Mesendoderm (in vitro differentiated cells): Measurements from ENCODE around the gene IL3.

Experiments
- DNase-seq: peaks from one replicate; pipeline ENCODE4 v3.0.0; 2013
- H2AK5ac ChIP-seq: 2 replicates; pipeline ENCODE4 v1.6.1; 2013; ENCODE audit warnings: low read length, inconsistent platforms
- H2BK120ac ChIP-seq: 2 replicates; pipeline ENCODE4 v1.6.1; 2013; ENCODE audit warnings: low read depth, mild to moderate bottlenecking, low read length, moderate library complexity, mixed read lengths
- H2BK15ac ChIP-seq: replicated peaks from 2 replicates; pipeline ENCODE4 v1.6.1; 2013; ENCODE audit warnings: low read depth, mild to moderate bottlenecking, moderate library complexity
- H2BK5ac ChIP-seq: 2 replicates; pipeline ENCODE4 v1.6.1; 2013; ENCODE audit warnings: low read length, inconsistent platforms
- H3K18ac ChIP-seq: 2 replicates; pipeline ENCODE4 v1.6.1; 2013; ENCODE audit warnings: mild to moderate bottlenecking, low read length, mixed read lengths
- H3K23ac ChIP-seq: one replicate; pipeline ENCODE4 v1.6.1; 2013; ENCODE audit warnings: low read length
- H3K27ac ChIP-seq: 2 replicates; pipeline ENCODE4 v1.5.1; 2013; ENCODE audit warnings: low read depth, mild to moderate bottlenecking, inconsistent platforms, low read length, moderate library complexity
- H3K27me3 ChIP-seq: 2 replicates; pipeline ENCODE4 v1.6.1; 2013; ENCODE audit warnings: low read length, control low read depth, mild to moderate bottlenecking, inconsistent platforms; ENCODE audit not compliant: insufficient read depth, poor library complexity
- H3K36me3 ChIP-seq: 2 replicates; pipeline ENCODE4 v1.6.1; 2013; ENCODE audit warnings: low read length, inconsistent platforms; ENCODE audit not compliant: control insufficient read depth, insufficient read depth
- H3K4ac ChIP-seq: one replicate; pipeline ENCODE4 v1.6.1; 2013; ENCODE audit warnings: low read depth, mild to moderate bottlenecking, low read length, moderate library complexity
- H3K4me1 ChIP-seq: 2 replicates; pipeline ENCODE4 v1.6.1; 2013; ENCODE audit warnings: low read depth, low read length, inconsistent platforms; ENCODE audit not compliant: control insufficient read depth
- H3K4me2 ChIP-seq: 2 replicates; pipeline ENCODE4 v1.6.1; 2013; ENCODE audit warnings: low read length
- H3K4me3 ChIP-seq: 2 replicates; pipeline ENCODE4 v1.5.1; 2013; ENCODE audit warnings: mild to moderate bottlenecking, low read length
- H3K56ac ChIP-seq: one replicate; pipeline ENCODE4 v1.6.1; 2013; ENCODE audit warnings: low read length
- H3K79me1 ChIP-seq: 2 replicates; pipeline ENCODE4 v1.6.1; 2013; ENCODE audit warnings: low read length, inconsistent platforms
- H3K79me2 ChIP-seq: 2 replicates; pipeline ENCODE4 v1.6.1; 2013; ENCODE audit warnings: mild to moderate bottlenecking, low read length; ENCODE audit not compliant: control insufficient read depth, insufficient read depth
- H3K9ac ChIP-seq: 2 replicates; pipeline ENCODE4 v1.6.1; 2013; ENCODE audit warnings: low read length, inconsistent platforms
- H4K5ac ChIP-seq: one replicate; pipeline ENCODE4 v1.6.1; 2013; ENCODE audit warnings: low read length
- H4K8ac ChIP-seq: one replicate; pipeline ENCODE4 v1.6.1; 2013; ENCODE audit warnings: low read depth, mild to moderate bottlenecking, control low read depth, low read length, moderate library complexity
- WGBS: extraction: QIAGEN DNeasy Blood & Tissue Kit; methylation state at CpG from one replicate; pipeline ENCODE4 v1.1.7; 2013; ENCODE audit warnings: low lambda C conversion rate, missing lambda C conversion rate; ENCODE audit not compliant: insufficient coverage; ENCODE audit errors: extremely low coverage; 5-methylcytosine and 5-hydroxymethylcytosine counted together

IL3 gene

DNA sequence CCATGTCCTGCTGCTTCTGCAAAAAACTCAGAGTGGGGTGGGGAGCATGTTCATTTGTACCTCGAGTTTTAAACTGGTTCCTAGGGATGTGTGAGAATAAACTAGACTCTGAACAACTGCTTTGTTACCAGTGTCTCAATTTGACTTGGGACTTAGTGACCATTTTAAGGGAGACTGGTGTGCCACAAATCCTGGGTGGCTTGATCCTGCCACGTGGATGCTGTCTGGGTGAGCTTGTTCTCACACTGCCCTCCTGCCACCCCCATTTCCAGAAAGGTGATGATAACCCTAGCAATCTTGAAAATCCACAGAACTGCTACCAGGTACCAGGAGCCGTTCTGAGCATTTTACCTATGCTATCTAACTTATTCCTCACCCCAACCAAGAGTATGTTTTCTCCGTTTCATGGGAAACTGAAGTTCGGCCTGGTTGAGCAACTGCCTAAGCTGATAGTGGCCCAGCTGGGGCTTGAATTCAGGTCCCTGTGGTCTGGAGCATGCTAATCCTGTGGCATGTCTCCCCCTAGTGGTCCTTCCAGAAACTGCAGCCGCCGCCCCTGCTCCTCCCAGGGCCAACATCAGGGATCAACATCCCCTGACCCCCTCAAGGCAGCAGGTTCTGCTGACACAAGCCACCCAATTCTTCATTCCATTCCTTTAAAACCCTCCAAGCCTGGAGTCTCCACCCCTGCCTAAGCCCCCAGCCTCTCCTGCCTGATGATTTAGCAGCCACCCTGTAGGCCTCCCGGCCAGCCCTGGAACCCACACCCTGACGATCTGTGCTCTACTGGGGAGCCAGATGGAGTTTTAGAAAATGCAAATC is 2.8 kb downstream of the IL3 start:
- H3K27me3 ChIP-seq, result no peaks in the 10 kb centered on the region
- no peak overlapping the region for H2AK5ac ChIP-seq
- H4K8ac ChIP-seq, result no peak overlapping the region
- no peak overlapping the region for H3K27ac ChIP-seq
- no peaks in the 10 kb centered on the region for H3K79me2 ChIP-seq
- H3K9ac ChIP-seq, result no peak overlapping the region
- no peak overlapping the region for H3K4ac ChIP-seq
- peak; percentile 78 for DNase-seq
- H3K36me3 ChIP-seq, result no peaks in the 10 kb centered on the region
- H3K18ac ChIP-seq, result no peak overlapping the region
- H3K4me1 ChIP-seq, result no peaks in the 10 kb centered on the region
- H3K23ac ChIP-seq, result no peak overlapping the region
- WGBS, result no CpG with 5 or more reads among the region's 9 CpGs
- H2BK120ac ChIP-seq, result no peak overlapping the region
- H2BK5ac ChIP-seq, result no peak overlapping the region
- no peak overlapping the region for H3K4me3 ChIP-seq
- no peak overlapping the region for H4K5ac ChIP-seq
- H3K4me2 ChIP-seq, result no peak overlapping the region
- H3K79me1 ChIP-seq, result no peaks in the 10 kb centered on the region
- peak overlapping the region; percentile 25 for H3K56ac ChIP-seq
- no peak overlapping the region for H2BK15ac ChIP-seq

DNA sequence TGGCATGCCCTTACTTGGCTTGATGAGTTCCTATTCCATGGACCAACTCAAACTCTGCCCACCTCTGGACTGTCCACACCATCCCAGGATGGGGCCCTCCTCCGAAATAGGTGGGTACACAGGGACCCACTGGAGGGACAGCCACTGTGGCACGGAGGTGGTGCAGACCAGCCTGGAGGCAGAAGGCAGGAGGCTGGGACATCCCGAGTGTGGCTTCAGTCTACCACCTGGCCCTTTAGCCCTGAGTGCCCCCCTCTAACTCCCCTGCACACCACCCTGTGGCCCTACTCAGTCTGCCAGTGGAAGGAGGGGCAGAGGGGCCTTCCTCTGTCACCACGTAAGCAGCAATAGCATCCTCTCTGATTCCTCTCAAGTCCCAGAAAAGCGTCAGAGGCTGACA is 3.7 kb downstream of the IL3 start:
- no peaks in the 10 kb centered on the region for H3K27me3 ChIP-seq
- no peak overlapping the region for H3K9ac ChIP-seq
- H2AK5ac ChIP-seq, result no peak overlapping the region
- no peak overlapping the region for H3K4me2 ChIP-seq
- no peaks in the 10 kb centered on the region for H3K79me1 ChIP-seq
- H2BK15ac ChIP-seq, result no peak overlapping the region
- no CpG with 5 or more reads among the region's 5 CpGs for WGBS
- no peaks in the 10 kb centered on the region for H3K79me2 ChIP-seq
- H4K8ac ChIP-seq, result no peak overlapping the region
- DNase-seq, result no peak
- no peak overlapping the region for H3K18ac ChIP-seq
- no peak overlapping the region for H3K27ac ChIP-seq
- no peak overlapping the region for H3K4me3 ChIP-seq
- H3K36me3 ChIP-seq, result no peaks in the 10 kb centered on the region
- no peak overlapping the region for H2BK120ac ChIP-seq
- H3K4ac ChIP-seq, result no peak overlapping the region
- H3K56ac ChIP-seq, result no peak overlapping the region
- no peaks in the 10 kb centered on the region for H3K4me1 ChIP-seq
- H4K5ac ChIP-seq, result no peak overlapping the region
- no peak overlapping the region for H3K23ac ChIP-seq
- H2BK5ac ChIP-seq, result no peak overlapping the region

DNA sequence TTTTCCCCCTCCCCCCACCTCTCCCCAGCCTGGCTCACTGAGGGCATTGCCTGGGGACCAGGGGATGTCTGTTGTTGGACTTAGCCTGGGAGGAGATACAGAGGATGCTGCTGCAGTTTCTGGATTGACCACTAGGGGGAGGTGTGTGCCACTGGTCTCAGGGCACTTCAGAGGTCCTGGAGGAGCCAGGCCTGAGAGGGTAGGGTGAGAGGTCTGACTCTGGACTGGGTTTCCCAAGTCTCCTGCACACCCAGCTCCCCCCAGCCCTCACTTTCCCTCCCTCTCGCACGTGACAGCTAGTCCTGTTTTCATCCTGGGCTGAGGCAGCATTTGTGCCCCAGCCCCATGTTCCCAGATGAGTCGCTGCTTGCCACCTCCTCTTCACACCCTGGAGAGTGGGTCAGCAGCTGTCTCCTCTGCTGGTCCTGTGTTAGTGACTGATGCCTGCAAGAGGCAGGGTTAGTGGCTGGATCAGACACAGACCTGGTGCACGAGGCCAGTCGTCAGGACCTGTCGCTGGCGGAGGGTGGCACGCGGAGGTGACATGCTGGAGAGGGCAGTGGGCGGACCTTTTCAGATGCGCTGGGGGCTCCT is 4.4 kb downstream of the IL3 start:
- Histone ChIP-seq H3K56ac (peak overlapping the region; percentile 42), H2BK120ac (no peak overlapping the region), H4K8ac (no peak overlapping the region), H3K4me3 (no peak overlapping the region), H3K4me2 (no peak overlapping the region), H3K79me2 (no peaks in the 10 kb centered on the region), H3K18ac (no peak overlapping the region), H3K27me3 (no peaks in the 10 kb centered on the region), H2AK5ac (no peak overlapping the region), H3K27ac (no peak overlapping the region), H2BK15ac (no peak overlapping the region), H3K79me1 (no peaks in the 10 kb centered on the region), H3K4ac (no peak overlapping the region), H3K36me3 (no peaks in the 10 kb centered on the region), H3K9ac (no peak overlapping the region), H3K4me1 (no peaks in the 10 kb centered on the region), H2BK5ac (no peak overlapping the region), H4K5ac (no peak overlapping the region), H3K23ac (no peak overlapping the region)
- no CpG with 5 or more reads among the region's 11 CpGs for WGBS
- DNase-seq, result peak; percentile 89

- H3K4me1 ChIP-seq, result no peaks in the 10 kb centered on the region
- H4K8ac ChIP-seq, result no peak overlapping the region
- H3K56ac ChIP-seq, result no peak overlapping the region
Observed at GRCh38 chr5:132065351-132065937, 5.0 kb downstream of the IL3 start.

DNA sequence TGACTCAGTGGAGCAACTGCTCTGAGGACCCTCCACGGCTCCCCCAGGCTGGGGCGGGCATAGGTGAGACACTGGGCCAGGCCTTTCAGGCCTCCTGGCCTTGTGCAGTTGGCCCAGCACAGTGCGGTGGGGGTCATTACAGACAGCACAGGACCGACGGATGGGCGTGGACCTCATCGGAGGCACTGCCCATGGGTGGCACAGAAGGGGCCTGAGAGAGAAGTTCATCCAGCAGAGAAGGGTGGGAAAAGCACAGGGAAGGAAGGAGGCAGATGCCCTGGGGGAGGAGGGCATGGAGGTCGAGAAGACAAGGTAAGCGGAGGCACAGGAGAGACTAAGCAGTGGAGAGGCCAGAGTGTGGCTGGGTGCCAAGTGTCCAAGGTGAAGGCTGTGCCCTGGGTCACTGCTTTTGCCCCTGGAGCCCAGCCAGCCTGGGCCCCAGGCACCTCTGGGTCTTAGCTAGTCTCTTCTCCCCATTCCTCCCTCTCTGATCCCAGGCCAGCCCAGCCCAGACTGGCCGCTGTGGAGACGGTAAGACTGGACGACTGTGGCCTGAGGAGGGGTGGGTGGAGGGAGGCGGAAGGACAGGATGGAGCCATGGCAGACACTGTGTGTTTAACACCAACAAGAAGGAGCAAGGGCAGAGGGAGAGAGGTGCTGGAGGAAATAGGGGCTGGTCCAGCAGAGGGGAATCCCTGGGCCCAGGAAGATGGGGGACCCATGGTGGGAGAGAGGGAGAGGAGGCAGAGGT is 5.7 kb downstream of the IL3 start:
- Histone ChIP-seq H3K23ac (no peak overlapping the region), H3K4me2 (no peak overlapping the region), H4K8ac (no peak overlapping the region), H2AK5ac (no peak overlapping the region), H2BK120ac (no peak overlapping the region), H3K79me2 (no peaks in the 10 kb centered on the region), H3K18ac (no peak overlapping the region), H3K9ac (no peak overlapping the region), H3K27ac (no peak overlapping the region), H3K4ac (no peak overlapping the region), H3K27me3 (no peaks in the 10 kb centered on the region), H3K4me1 (no peaks in the 10 kb centered on the region), H3K36me3 (no peaks in the 10 kb centered on the region), H3K79me1 (no peaks in the 10 kb centered on the region), H2BK15ac (no peak overlapping the region), H2BK5ac (no peak overlapping the region), H4K5ac (no peak overlapping the region), H3K4me3 (no peak overlapping the region), H3K56ac (peak overlapping the region; percentile 15)
- no peak for DNase-seq
- no CpG with 5 or more reads among the region's 13 CpGs for WGBS

More at GRCh38 chr5:132065351-132065937, 5.0 kb downstream of the IL3 start:
- DNase-seq, result peak; percentile 83
- Histone ChIP-seq H3K9ac (no peak overlapping the region), H3K79me2 (no peaks in the 10 kb centered on the region), H3K4ac (no peak overlapping the region), H2BK5ac (no peak overlapping the region), H3K4me2 (no peak overlapping the region), H3K27me3 (no peaks in the 10 kb centered on the region), H3K27ac (no peak overlapping the region), H2BK15ac (no peak overlapping the region), H4K5ac (no peak overlapping the region), H2AK5ac (no peak overlapping the region), H3K18ac (no peak overlapping the region), H2BK120ac (no peak overlapping the region), H3K4me3 (no peak overlapping the region), H3K23ac (no peak overlapping the region), H3K79me1 (no peaks in the 10 kb centered on the region), H3K36me3 (no peaks in the 10 kb centered on the region)
- no CpG with 5 or more reads among the region's 4 CpGs for WGBS
